ENCODE results near the gene PHF12. TPM values are rescaled to one million over a fixed set of nuclear protein-coding genes. Genes with fewer than 3 reads are reported as not detected.

The PHF12 gene
- total RNA-seq, 6 donors from 2014 or later = 38.8 to 103 (median 62.7) TPM

DNA sequence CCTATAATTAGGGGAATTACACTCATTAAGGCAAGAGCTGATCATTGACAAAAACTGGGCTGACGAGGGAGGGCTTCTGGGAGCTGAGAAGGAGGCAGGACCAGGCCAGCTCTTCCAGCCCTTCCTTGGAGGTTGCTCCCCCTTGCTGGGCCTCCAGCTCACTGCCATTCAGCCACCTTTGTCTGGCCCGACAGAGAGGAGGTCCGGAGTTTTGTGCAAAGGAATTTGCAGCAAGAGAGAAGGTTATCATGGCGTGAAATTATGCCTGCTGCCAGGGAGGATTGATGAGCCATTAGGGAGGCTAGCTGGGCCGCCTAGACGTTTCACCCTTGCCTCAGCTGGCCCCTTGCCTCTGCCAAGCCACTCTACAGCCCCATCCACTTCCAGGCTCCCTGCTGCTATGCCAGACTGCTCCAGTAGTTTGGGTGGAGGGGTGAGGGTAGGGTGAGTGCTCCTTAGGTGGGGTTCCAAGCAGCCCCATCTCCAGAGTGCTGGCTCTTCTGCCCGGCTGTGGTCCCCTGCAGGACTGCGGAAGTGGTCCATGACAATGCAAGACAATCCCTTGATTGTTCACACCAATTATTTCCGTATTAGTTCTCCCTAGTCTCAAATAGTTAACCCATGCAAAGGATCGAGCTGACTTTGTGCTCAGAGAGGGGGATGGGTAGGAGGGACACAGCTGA is 17.1 kb upstream of the PHF12 start:
- H3K9me3 ChIP-seq = no peaks in the 10 kb centered on the region
- DNase-seq (no peak), ATAC-seq (ENCODE audit: low FRiP score in 2 of 2) (no peak)
- H3K36me3 ChIP-seq = no peaks in the 10 kb centered on the region
- WGBS, 2 donors = 55 to 64% methylated on average over 10 of the region's 10 CpGs
- peaks cover 0 to 24% (median 4%) of the 10 kb centered on the region in 4 donors for H3K4me1 ChIP-seq
- TF ChIP-seq POLR2AphosphoS5 (IDR thresholded peaks at IDR 0.05) = no peak
- TF ChIP-seq POLR2A (IDR thresholded peaks at IDR 0.05) = no peak
- TF ChIP-seq EP300 (IDR thresholded peaks at IDR 0.05) = no peak
- TF ChIP-seq, protein P1, sequence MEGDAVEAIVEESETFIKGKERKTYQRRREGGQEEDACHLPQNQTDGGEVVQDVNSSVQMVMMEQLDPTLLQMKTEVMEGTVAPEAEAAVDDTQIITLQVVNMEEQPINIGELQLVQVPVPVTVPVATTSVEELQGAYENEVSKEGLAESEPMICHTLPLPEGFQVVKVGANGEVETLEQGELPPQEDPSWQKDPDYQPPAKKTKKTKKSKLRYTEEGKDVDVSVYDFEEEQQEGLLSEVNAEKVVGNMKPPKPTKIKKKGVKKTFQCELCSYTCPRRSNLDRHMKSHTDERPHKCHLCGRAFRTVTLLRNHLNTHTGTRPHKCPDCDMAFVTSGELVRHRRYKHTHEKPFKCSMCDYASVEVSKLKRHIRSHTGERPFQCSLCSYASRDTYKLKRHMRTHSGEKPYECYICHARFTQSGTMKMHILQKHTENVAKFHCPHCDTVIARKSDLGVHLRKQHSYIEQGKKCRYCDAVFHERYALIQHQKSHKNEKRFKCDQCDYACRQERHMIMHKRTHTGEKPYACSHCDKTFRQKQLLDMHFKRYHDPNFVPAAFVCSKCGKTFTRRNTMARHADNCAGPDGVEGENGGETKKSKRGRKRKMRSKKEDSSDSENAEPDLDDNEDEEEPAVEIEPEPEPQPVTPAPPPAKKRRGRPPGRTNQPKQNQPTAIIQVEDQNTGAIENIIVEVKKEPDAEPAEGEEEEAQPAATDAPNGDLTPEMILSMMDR (IDR thresholded peaks at IDR 0.05) = no peak
- H3K27me3 ChIP-seq = peaks cover 0 to 3% (median 0%) of the 10 kb centered on the region in 4 donors
- H3K27ac ChIP-seq = peak overlapping the region in 1 of 4 donors; percentile 35
- H3K4me3 ChIP-seq = no peak overlapping the region

DNA sequence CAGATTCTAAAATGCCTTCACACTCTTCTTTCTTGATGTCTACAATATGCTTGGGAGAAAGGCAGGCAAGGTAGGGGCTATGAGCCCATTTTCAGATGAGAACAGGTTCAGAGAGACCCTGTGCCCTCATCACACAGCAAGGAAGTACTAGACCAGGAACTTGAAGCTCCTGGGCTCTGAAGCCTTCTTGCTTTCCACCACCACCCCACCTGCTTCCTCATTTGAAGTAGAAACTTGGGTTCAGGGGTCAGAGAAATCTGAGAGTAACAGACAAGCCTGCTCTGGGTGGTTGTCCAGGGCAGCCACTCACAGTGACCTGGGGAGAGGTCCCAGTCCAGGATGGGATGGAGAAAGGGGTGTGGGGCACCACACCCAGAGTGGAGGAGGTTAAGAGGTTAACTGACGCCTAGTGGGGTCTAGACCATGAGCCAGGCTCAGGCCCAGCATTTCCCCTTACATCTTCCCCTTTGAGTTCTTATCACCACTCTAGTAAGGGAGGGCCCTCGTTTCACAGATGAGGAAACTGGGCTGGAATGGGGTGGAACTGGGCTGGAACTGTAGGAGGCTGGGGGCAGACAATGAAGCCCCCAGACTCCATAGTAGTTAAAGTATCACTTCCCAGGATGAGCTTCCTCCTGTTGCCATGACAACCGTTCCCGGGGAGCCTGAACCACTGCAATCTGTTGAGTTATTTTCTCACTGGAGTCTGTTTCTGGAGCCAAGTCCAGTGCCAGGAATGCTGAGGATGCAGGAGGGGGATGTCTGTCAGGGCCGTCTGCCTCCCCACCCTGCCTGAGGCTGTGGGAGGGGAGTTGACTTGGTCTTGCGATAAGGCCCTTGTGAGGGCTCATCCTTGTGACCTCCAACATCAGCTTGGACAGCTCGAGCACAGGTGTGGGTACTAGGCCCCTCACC is 16.2 kb upstream of the PHF12 start:
- ATAC-seq (ENCODE audit: low FRiP score in 2 of 2) (peak in 1 of 2 donors; percentile 20), DNase-seq (no peak)
- Histone ChIP-seq H3K36me3 (no peaks in the 10 kb centered on the region), H3K27ac (peak overlapping the region in 1 of 4 donors; percentile 35), H3K27me3 (peaks cover 0 to 3% (median 0%) of the 10 kb centered on the region in 4 donors), H3K9me3 (no peaks in the 10 kb centered on the region), H3K4me3 (no peak overlapping the region), H3K4me1 (peaks cover 0 to 24% (median 4%) of the 10 kb centered on the region in 4 donors)
- 61 to 62% methylated on average over 6 to 7 of the region's 7 CpGs for WGBS, 2 donors
- TF ChIP-seq POLR2A (IDR thresholded peaks at IDR 0.05) (no peak), EP300 (IDR thresholded peaks at IDR 0.05) (no peak), POLR2AphosphoS5 (IDR thresholded peaks at IDR 0.05) (no peak)
- TF ChIP-seq, protein P1 (IDR thresholded peaks at IDR 0.05) = no peak

DNA sequence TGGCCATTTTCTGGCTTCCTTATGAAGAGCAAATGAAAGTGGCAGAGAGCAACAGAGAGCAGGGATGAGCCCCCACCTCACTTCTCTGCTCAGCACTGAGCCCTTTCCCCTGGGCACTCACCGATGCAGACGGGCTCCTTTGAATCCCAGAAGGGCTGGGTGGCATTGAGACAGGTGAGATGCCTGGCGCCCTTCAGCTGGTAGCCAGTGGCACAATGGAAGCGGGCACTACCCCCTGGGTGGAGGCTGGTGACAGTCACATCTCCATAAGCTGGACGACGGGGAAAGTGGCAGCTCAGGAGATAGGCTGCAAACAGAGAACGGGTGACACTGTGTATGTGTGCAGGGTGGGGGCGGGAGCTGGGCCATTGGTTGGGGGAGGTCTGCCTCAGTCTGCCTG is 12.5 kb upstream of the PHF12 start:
- Histone ChIP-seq H3K4me1 (peaks cover 0 to 8% (median 3%) of the 10 kb centered on the region in 4 donors), H3K27me3 (peaks cover 0 to 3% (median 0%) of the 10 kb centered on the region in 4 donors), H3K36me3 (no peaks in the 10 kb centered on the region), H3K9me3 (no peaks in the 10 kb centered on the region), H3K27ac (no peak overlapping the region), H3K4me3 (no peak overlapping the region)
- DNase-seq = no peak
- WGBS, 2 donors = 51 to 76% methylated on average over 3 to 4 of the region's 8 CpGs
- no peak for ATAC-seq (ENCODE audit: low FRiP score in 2 of 2)
- TF ChIP-seq, protein P1 (IDR thresholded peaks at IDR 0.05) = no peak
- no peak for TF ChIP-seq POLR2A (IDR thresholded peaks at IDR 0.05)
- no peak for TF ChIP-seq EP300 (IDR thresholded peaks at IDR 0.05)
- TF ChIP-seq POLR2AphosphoS5 (IDR thresholded peaks at IDR 0.05) = no peak

DNA sequence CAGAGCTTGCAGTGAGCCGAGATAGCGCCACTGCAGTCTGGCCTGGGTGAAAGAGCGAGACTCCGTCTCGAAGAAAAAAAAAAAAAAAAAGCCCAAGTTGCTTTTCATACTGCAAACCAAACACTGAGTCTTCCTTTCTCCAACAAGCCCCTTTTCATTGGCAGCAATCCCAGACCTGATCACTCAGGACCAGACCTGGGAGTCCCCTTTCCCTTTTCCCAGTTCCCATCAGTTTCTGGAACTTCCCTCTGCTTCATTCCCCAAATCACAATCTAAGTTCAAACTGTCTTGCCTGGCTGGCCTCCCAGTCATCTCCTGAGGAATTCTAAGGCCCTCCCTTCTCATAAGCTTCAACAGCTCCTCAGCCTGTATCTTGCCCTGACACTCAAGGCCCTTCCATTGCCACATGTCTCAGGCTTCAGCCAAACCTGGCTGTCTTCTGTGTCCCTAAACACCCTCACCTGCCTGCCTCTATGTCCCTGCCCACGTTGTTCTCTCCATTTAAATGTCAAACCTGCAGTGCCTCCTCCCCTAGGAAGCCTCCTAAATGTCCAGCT is 11.8 kb upstream of the PHF12 start:
- no peaks in the 10 kb centered on the region for H3K36me3 ChIP-seq
- 54 to 67% methylated on average over 6 of the region's 6 CpGs for WGBS, 2 donors
- no peak overlapping the region for H3K4me3 ChIP-seq
- H3K27ac ChIP-seq = no peak overlapping the region
- no peaks in the 10 kb centered on the region for H3K9me3 ChIP-seq
- no peak for DNase-seq
- no peak for TF ChIP-seq EP300 (IDR thresholded peaks at IDR 0.05)
- TF ChIP-seq, protein P1 (IDR thresholded peaks at IDR 0.05) = no peak
- TF ChIP-seq POLR2AphosphoS5 (IDR thresholded peaks at IDR 0.05) = no peak
- TF ChIP-seq POLR2A (IDR thresholded peaks at IDR 0.05) = no peak
- peaks cover 0 to 3% (median 0%) of the 10 kb centered on the region in 4 donors for H3K27me3 ChIP-seq
- peaks cover 0 to 8% (median 3%) of the 10 kb centered on the region in 4 donors for H3K4me1 ChIP-seq
- ATAC-seq (ENCODE audit: low FRiP score in 2 of 2) = no peak

Data from upper lobe of left lung (tissue), 6 donors.